H1 (cell line): ENCODE measurements around the gene MKLN1. TPM values are rescaled to one million over a fixed set of nuclear protein-coding genes. Genes with fewer than 3 reads are reported as not detected.

Source experiments
- CHD2 ChIP-seq: IDR thresholded peaks from 2 replicates; pipeline ENCODE4 v1.6.1; 2012; ENCODE audit warnings: low read length, improper control_type of control experiment
- EZH2 ChIP-seq: fragments of 200-600 bp; sonication (generic); IDR thresholded peaks from 2 replicates; pipeline ENCODE4 v1.7.1; 2012; ENCODE audit warnings: low read depth, mild to moderate bottlenecking, moderate library complexity, low read length, inconsistent platforms; ENCODE audit not compliant: severe bottlenecking
- polyA plus RNA-seq, 7 experiments: library from polyadenylated mRNA; depleted of rRNA in 3 of 7; stranded (reverse) in 5 of 7; unstranded in 2 of 7; fragments of >200 nt in 5 of 7; fragments of 200-250 nt in 2 of 7; gene quantifications; 1 replicate in 5 of 7; 2 replicates in 1 of 7; 4 replicates in 1 of 7; pipeline versions ENCODE4 v1.2.1 to v1.2.3, GENCODE V29; 2011 to 2013; ENCODE audit warnings: missing spikeins in 2 of 7, mixed read lengths in 2 of 7
- total RNA-seq: library from RNA; stranded (reverse); fragmentation: NEBNext Ultra II Directional; extraction: Animal tissue kit (Norgen Biotek cat#: 25700); gene quantifications from 2 replicates; pipeline ENCODE4 v1.2.1, GENCODE V29; 2021

MKLN1 gene
- total and polyA plus RNA-seq, 2 of the 8 experiments (the other 6 are each of a cell fraction or from before 2014, with no cell fraction given), result 22.3 to 50.9 TPM

DNA sequence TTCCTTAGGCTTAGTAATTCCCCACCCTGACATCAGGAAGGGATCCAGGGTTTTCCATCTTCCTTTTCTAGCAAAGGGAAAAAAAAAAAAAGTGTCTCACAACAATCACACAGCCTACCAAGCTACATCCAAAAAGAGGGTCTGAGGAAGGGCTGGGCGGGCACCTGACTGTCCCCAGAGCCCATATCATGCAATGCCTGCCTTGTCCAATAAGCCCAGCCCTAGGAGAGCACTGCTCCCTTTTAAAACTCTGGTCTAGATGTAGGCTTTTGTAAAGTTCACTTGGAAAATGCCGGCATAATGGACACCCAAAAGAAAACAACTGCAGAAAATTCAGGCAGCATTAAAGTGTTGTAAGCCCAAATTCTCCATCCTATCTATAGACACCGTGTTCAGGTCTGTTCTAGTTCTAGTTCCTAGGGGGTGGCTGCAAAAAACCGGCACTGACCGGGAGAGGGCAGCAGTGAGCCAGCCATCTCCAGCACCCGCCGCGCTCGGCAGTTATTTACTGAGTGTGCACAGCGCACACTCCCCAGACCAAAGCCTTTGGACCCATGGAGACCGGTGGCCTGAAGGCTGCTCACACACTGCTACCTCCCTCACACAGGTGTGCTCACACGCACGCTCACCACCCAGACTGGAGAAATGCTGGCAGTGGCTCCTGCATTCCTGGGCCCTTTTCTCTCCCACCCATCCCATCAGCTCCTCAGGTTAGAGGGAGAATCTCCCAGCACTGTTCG is 180.1 kb downstream of the MKLN1 start (continued):
- TF ChIP-seq EZH2 (no peak), CHD2 (no peak)
- TF ChIP-seq, all 59 proteins: peak for 5
